K562 (cell line): ENCODE measurements around the gene FBXO10.

Experiments
- ELF1 ChIP-seq: fragments of 200-800 bp; sonication (Bioruptor generic); IDR thresholded peaks from 2 replicates; pipeline ENCODE4 v1.6.1; 2016; ENCODE audit warnings: missing genetic modification characterization, missing compliant biosample characterization
- TF ChIP-seq, protein P1 (sequence below), 2 experiments: fragments of 450-650 bp; IDR thresholded peaks; 2 replicates each; pipeline ENCODE4 v1.6.1; 2018; ENCODE audit warnings: mild to moderate bottlenecking in 2 of 2, low read depth in 1 of 2; ENCODE audit not compliant: partially characterized antibody in 2 of 2

DNA sequence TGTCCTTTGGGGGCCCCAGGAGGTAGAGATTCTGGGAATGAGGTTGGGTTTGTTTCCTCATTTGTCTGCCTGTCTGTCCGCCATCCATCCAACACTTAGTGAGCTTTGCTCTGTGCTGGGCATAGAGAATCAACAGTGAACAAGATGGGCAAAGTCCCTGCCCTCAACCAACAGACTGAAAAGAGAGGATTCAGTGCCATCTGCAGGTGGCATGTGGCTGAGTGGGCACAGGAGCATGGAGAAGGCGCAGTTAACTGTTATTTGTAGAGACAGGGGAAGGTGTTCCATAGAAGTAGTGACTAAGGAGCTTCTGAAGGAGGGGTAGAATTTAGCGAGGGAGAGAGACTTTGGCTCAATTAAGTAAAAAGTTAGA, 67.4 kb downstream of the FBXO10 start:
- TF ChIP-seq, protein P1, sequence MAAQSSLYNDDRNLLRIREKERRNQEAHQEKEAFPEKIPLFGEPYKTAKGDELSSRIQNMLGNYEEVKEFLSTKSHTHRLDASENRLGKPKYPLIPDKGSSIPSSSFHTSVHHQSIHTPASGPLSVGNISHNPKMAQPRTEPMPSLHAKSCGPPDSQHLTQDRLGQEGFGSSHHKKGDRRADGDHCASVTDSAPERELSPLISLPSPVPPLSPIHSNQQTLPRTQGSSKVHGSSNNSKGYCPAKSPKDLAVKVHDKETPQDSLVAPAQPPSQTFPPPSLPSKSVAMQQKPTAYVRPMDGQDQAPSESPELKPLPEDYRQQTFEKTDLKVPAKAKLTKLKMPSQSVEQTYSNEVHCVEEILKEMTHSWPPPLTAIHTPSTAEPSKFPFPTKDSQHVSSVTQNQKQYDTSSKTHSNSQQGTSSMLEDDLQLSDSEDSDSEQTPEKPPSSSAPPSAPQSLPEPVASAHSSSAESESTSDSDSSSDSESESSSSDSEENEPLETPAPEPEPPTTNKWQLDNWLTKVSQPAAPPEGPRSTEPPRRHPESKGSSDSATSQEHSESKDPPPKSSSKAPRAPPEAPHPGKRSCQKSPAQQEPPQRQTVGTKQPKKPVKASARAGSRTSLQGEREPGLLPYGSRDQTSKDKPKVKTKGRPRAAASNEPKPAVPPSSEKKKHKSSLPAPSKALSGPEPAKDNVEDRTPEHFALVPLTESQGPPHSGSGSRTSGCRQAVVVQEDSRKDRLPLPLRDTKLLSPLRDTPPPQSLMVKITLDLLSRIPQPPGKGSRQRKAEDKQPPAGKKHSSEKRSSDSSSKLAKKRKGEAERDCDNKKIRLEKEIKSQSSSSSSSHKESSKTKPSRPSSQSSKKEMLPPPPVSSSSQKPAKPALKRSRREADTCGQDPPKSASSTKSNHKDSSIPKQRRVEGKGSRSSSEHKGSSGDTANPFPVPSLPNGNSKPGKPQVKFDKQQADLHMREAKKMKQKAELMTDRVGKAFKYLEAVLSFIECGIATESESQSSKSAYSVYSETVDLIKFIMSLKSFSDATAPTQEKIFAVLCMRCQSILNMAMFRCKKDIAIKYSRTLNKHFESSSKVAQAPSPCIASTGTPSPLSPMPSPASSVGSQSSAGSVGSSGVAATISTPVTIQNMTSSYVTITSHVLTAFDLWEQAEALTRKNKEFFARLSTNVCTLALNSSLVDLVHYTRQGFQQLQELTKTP (IDR thresholded peaks at IDR 0.05; ENCODE audit: low read depth in 1 of 2, partially characterized antibody in 2 of 2) = no peak
- TF ChIP-seq ELF1 (tag) = no peak
